T-helper 17 cell (primary cell): ENCODE measurements around the gene RGPD8. TPM values are rescaled to one million over a fixed set of nuclear protein-coding genes. Genes with fewer than 3 reads are reported as not detected.
"Not testable (repeated sequence)": the region's sequence is repeated elsewhere in the genome, so short reads cannot be mapped to it uniquely, and the experiment has no call there.

Experiments
- ATAC-seq: fragments of 150-1000 bp; cut with Tn5 transposase; 2 replicates; pipeline ENCODE4 v1.10.0; 2021; ENCODE audit warnings: mild to moderate bottlenecking, moderate library complexity
- DNase-seq, 3 donors: peaks; one replicate each; pipeline versions ENCODE4 v3.0.0 to v3.0.0-alpha.2; 2020 to 2021
- H3K9me3 ChIP-seq: one replicate; pipeline ENCODE4 v1.7.0; 2013; ENCODE audit warnings: low read length, mild to moderate bottlenecking; ENCODE audit not compliant: control insufficient read depth, poor library complexity, severe bottlenecking
- H3K27ac Mint-ChIP-seq: one replicate; pipeline ENCODE4 v1.8.0; 2022; ENCODE audit warnings: mild to moderate bottlenecking, moderate library complexity, mixed read lengths
- H3K27me3 Mint-ChIP-seq: one replicate; pipeline ENCODE4 v1.8.0; 2022; ENCODE audit warnings: mixed read lengths
- H3K36me3 Mint-ChIP-seq: one replicate; pipeline ENCODE4 v1.8.0; 2022; ENCODE audit warnings: low read depth, mixed read lengths
- H3K4me1 Mint-ChIP-seq: one replicate; pipeline ENCODE4 v1.8.0; 2022; ENCODE audit warnings: mild to moderate bottlenecking, mixed read lengths
- H3K4me3 Mint-ChIP-seq: one replicate; pipeline ENCODE4 v1.8.0; 2022; ENCODE audit warnings: mild to moderate bottlenecking, moderate library complexity, mixed read lengths
- total RNA-seq, 4 donors: library from RNA in 2 of 4; stranded (reverse) in 2 of 4; gene quantifications; one replicate each; pipeline ENCODE4 v1.2.3 and lab custom pipeline; 2022 to 2026

Gene RGPD8
- total RNA-seq, 2 donors from 2014 or later: 42.7 to 60.6 TPM

- not testable (repeated sequence) for H3K36me3 Mint-ChIP-seq, ATAC-seq, H3K27me3 Mint-ChIP-seq, DNase-seq, H3K9me3 ChIP-seq
- Mint-ChIP-seq H3K4me1 (peaks cover 13% of the 10 kb centered on the region), H3K4me3 (peak overlapping the region; percentile 86), H3K27ac (peak overlapping the region; percentile 79)
Measured at GRCh38 chr2:112432390-112432734, 1.1 kb downstream of the RGPD8 start.

- ATAC-seq, DNase-seq: not testable (repeated sequence)
Measured at GRCh38 chr2:112431587-112432295, 1.7 kb downstream of the RGPD8 start.

GRCh38 chr2:112424553-112424952, 8.9 kb downstream of the RGPD8 start:
- H3K4me3 Mint-ChIP-seq, ATAC-seq, H3K9me3 ChIP-seq, H3K36me3 Mint-ChIP-seq, H3K27me3 Mint-ChIP-seq, H3K27ac Mint-ChIP-seq, DNase-seq, H3K4me1 Mint-ChIP-seq: not testable (repeated sequence)

More at GRCh38 chr2:112431587-112432295, 1.7 kb downstream of the RGPD8 start:
- Mint-ChIP-seq H3K4me1 (peaks cover 13% of the 10 kb centered on the region), H3K27ac (peak overlapping the region; percentile 79), H3K4me3 (peak overlapping the region; percentile 86)
- H3K27me3 Mint-ChIP-seq, H3K9me3 ChIP-seq, H3K36me3 Mint-ChIP-seq: not testable (repeated sequence)

- not testable (repeated sequence) for H3K9me3 ChIP-seq, H3K36me3 Mint-ChIP-seq, H3K27ac Mint-ChIP-seq, H3K27me3 Mint-ChIP-seq, ATAC-seq, DNase-seq, H3K4me1 Mint-ChIP-seq, H3K4me3 Mint-ChIP-seq
Measured at GRCh38 chr2:112416860-112417259, 16.6 kb downstream of the RGPD8 start.

GRCh38 chr2:112360055-112360454, 73.4 kb downstream of the RGPD8 start:
- not testable (repeated sequence) for H3K4me1 Mint-ChIP-seq, ATAC-seq, DNase-seq, H3K36me3 Mint-ChIP-seq, H3K27ac Mint-ChIP-seq, H3K4me3 Mint-ChIP-seq, H3K9me3 ChIP-seq, H3K27me3 Mint-ChIP-seq

- H3K27me3 Mint-ChIP-seq, H3K4me3 Mint-ChIP-seq, H3K36me3 Mint-ChIP-seq, DNase-seq, H3K4me1 Mint-ChIP-seq, H3K27ac Mint-ChIP-seq, ATAC-seq, H3K9me3 ChIP-seq: not testable (repeated sequence)
Measured at GRCh38 chr2:112354335-112354734, 79.1 kb downstream of the RGPD8 start.

GRCh38 chr2:112352809-112353603, 80.4 kb downstream of the RGPD8 start:
- not testable (repeated sequence) for H3K27ac Mint-ChIP-seq, H3K4me3 Mint-ChIP-seq, ATAC-seq, H3K4me1 Mint-ChIP-seq, H3K9me3 ChIP-seq, H3K36me3 Mint-ChIP-seq, H3K27me3 Mint-ChIP-seq, DNase-seq

GRCh38 chr2:112352292-112352691, 81.2 kb downstream of the RGPD8 start:
- not testable (repeated sequence) for ATAC-seq, DNase-seq, H3K4me1 Mint-ChIP-seq, H3K36me3 Mint-ChIP-seq, H3K27me3 Mint-ChIP-seq, H3K27ac Mint-ChIP-seq, H3K4me3 Mint-ChIP-seq, H3K9me3 ChIP-seq

GRCh38 chr2:112345030-112346027, 88.1 kb downstream of the RGPD8 start:
- DNase-seq (no peak), ATAC-seq (no peak)
- Mint-ChIP-seq H3K4me1 (no peaks in the 10 kb centered on the region), H3K4me3 (no peak overlapping the region), H3K27ac (no peak overlapping the region), H3K27me3 (no peaks in the 10 kb centered on the region), H3K36me3 (no peaks in the 10 kb centered on the region)
- H3K9me3 ChIP-seq: no peaks in the 10 kb centered on the region

- no peaks in the 10 kb centered on the region for H3K4me1 Mint-ChIP-seq
- no peaks in the 10 kb centered on the region for H3K27me3 Mint-ChIP-seq
- H3K36me3 Mint-ChIP-seq: no peaks in the 10 kb centered on the region
- peak overlapping the region; percentile 3 for H3K27ac Mint-ChIP-seq
- no peaks in the 10 kb centered on the region for H3K9me3 ChIP-seq
- ATAC-seq (no peak), DNase-seq (no peak)
- H3K4me3 Mint-ChIP-seq: peak overlapping the region; percentile 28
Measured at GRCh38 chr2:112343827-112344585, 89.4 kb downstream of the RGPD8 start.

- H3K27ac Mint-ChIP-seq: no peak overlapping the region
- DNase-seq: no peak
- no peak for ATAC-seq
- no peaks in the 10 kb centered on the region for H3K9me3 ChIP-seq
- H3K4me1 Mint-ChIP-seq: no peaks in the 10 kb centered on the region
- H3K36me3 Mint-ChIP-seq: no peaks in the 10 kb centered on the region
- no peaks in the 10 kb centered on the region for H3K27me3 Mint-ChIP-seq
- H3K4me3 Mint-ChIP-seq: no peak overlapping the region
Measured at GRCh38 chr2:112342067-112342550, 91.3 kb downstream of the RGPD8 start.

- no peaks in the 10 kb centered on the region for H3K4me1 Mint-ChIP-seq
- H3K36me3 Mint-ChIP-seq: no peaks in the 10 kb centered on the region
- no peak overlapping the region for H3K27ac Mint-ChIP-seq
- no peaks in the 10 kb centered on the region for H3K27me3 Mint-ChIP-seq
- no peaks in the 10 kb centered on the region for H3K9me3 ChIP-seq
- DNase-seq: no peak
- no peak for ATAC-seq
- H3K4me3 Mint-ChIP-seq: no peak overlapping the region
Measured at GRCh38 chr2:112340475-112341267, 92.8 kb downstream of the RGPD8 start.
